Dermis blood vessel endothelial cell (primary cell): ENCODE measurements around the gene SCNN1B. TPM values are rescaled to one million over a fixed set of nuclear protein-coding genes. Genes with fewer than 3 reads are reported as not detected.
A peak's percentile ranks its signal among the peaks of the same experiment; 100 is the strongest.

Experiments used
- DNase-seq: peaks from one replicate; pipeline ENCODE4 v3.0.0; 2010
- total RNA-seq: library from RNA; depleted of rRNA; stranded (reverse); fragments of >200 nt; gene quantifications from 2 replicates; pipeline ENCODE4 v1.2.3, GENCODE V29; 2014

The SCNN1B gene
- total RNA-seq, 1 donor from 2014 or later = 10.4 TPM

GRCh38 chr16:23409522-23409921 is 107.4 kb downstream of the SCNN1B start:
- no peak for DNase-seq

- no peak for DNase-seq
Observed at GRCh38 chr16:23410176-23410575, 108.1 kb downstream of the SCNN1B start.

GRCh38 chr16:23414731-23415130 is 112.6 kb downstream of the SCNN1B start:
- DNase-seq = no peak

- no peak for DNase-seq
Observed at GRCh38 chr16:23416816-23417215, 114.7 kb downstream of the SCNN1B start.

- no peak for DNase-seq
Observed at GRCh38 chr16:23420011-23420410, 117.9 kb downstream of the SCNN1B start.

- DNase-seq = peak; percentile 99
Observed at GRCh38 chr16:23423496-23424049, 121.5 kb downstream of the SCNN1B start.

GRCh38 chr16:23424292-23424958 is 122.3 kb downstream of the SCNN1B start:
- DNase-seq = peak; percentile 51

GRCh38 chr16:23428351-23428750 is 126.2 kb downstream of the SCNN1B start:
- no peak for DNase-seq

Other genes starting within 250 kb of the SCNN1B start
- gene USP31, start 152.8 kb upstream of the SCNN1B start, total RNA-seq = 37.8 and 43.7 TPM in 2 replicates
- 0.68 and 2.6 TPM in 2 replicates for gene SCNN1G, start 119.6 kb upstream of the SCNN1B start, total RNA-seq
- gene COG7, start 150.9 kb downstream of the SCNN1B start, total RNA-seq = 13.4 and 16.5 TPM in 2 replicates
- 32.1 and 41.4 TPM in 2 replicates for gene GGA2, start 208.2 kb downstream of the SCNN1B start, total RNA-seq